NCI-H1105 treated with DMSO at 0.1 percent for 48 hours (cell line): ENCODE measurements around the gene MMP15.
A peak's percentile ranks its signal among the peaks of the same experiment; 100 is the strongest.
"Not testable (repeated sequence)": the region's sequence is repeated elsewhere in the genome, so short reads cannot be mapped to it uniquely, and the experiment has no call there.

Source experiments
- DNase-seq: peaks from one replicate; lab custom pipeline; 2025; lab: John Stamatoyannopoulos, UW

The MMP15 gene

GRCh38 chr16:58086381-58087208 is 61.0 kb downstream of the MMP15 start:
- DNase-seq: peak; percentile 6

- DNase-seq: no peak
These were observed 61.8 kb downstream of the MMP15 start for GRCh38 chr16:58087209-58087913.

- DNase-seq: no peak
These were observed 62.5 kb downstream of the MMP15 start for GRCh38 chr16:58088091-58088490.

GRCh38 chr16:58090396-58090795 is 64.8 kb downstream of the MMP15 start:
- not testable (repeated sequence) for DNase-seq

GRCh38 chr16:58094026-58094425 is 68.5 kb downstream of the MMP15 start:
- no peak for DNase-seq

GRCh38 chr16:58094791-58095574 is 69.4 kb downstream of the MMP15 start:
- no peak for DNase-seq

- not testable (repeated sequence) for DNase-seq
These were observed 70.0 kb downstream of the MMP15 start for GRCh38 chr16:58095575-58095960.

GRCh38 chr16:58096249-58096648 is 70.7 kb downstream of the MMP15 start:
- no peak for DNase-seq
